ENCODE data around the gene NR4A2.

DNA sequence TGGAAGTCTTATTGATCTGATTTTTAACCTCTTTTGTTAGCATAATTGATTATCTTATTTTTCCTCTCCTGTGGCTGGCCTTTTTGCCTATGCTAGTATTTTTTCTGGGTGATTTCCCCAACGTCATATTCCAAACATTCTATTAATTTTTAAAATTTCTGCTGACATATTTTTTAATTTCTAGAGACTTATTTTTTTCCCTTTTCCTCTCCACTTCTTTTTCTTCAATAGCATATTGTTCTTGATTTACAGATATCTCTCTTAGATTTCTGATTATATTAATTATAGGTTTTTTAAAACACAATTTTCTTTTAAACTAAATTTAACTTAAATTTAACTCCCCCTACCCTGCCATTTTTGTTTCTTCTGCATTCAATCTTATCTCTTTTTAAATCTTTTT lies 47.2 kb upstream of the NR4A2 start:
- TF ChIP-seq, protein P1, sequence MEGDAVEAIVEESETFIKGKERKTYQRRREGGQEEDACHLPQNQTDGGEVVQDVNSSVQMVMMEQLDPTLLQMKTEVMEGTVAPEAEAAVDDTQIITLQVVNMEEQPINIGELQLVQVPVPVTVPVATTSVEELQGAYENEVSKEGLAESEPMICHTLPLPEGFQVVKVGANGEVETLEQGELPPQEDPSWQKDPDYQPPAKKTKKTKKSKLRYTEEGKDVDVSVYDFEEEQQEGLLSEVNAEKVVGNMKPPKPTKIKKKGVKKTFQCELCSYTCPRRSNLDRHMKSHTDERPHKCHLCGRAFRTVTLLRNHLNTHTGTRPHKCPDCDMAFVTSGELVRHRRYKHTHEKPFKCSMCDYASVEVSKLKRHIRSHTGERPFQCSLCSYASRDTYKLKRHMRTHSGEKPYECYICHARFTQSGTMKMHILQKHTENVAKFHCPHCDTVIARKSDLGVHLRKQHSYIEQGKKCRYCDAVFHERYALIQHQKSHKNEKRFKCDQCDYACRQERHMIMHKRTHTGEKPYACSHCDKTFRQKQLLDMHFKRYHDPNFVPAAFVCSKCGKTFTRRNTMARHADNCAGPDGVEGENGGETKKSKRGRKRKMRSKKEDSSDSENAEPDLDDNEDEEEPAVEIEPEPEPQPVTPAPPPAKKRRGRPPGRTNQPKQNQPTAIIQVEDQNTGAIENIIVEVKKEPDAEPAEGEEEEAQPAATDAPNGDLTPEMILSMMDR (IDR thresholded peaks at IDR 0.05), result no peak
- TF ChIP-seq POLR2A (IDR thresholded peaks at IDR 0.05; ENCODE audit: low read depth), result no peak

Measured in esophagus muscularis mucosa (tissue), 3 donors.